ENCODE results near the gene MT3.

DNA sequence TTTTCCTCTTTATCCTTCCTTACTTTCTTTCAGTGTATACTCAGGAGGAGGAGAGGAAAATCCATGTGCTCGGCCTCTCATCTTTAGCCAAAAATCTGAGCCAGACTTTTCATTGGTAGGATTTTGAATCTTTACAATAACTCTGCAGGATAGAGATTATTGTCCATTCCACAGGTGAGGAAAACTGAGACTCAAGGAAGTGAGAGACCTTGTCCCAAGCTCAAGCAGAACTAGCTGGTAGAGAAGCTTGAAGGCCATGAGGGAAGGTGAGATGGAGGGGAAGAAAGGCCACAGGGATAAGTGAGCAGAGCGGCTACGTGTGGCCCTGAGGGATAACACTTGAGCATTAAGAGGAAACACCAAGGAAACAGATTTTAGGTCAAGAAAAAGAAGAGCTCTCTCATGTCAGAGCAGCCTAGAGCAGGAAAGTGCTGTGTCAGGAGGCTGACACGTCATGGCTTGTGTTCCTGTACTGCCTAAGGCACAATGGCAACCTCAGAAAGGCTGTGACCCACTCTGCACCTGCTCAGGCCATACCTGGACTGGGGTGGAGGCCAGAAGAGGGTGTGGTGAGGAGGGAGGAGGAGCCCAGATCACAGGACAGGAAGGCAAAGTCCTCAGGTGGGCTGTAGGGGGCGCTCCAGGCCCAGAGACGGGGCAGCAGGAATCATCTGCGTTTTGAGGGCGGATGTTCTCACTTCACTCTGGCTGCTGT lies 12.6 kb upstream of the MT3 start:
- TF ChIP-seq CTCF (IDR thresholded peaks at IDR 0.05; ENCODE audit: low read depth, low read length) (peak; percentile 92), EZH2phosphoT487 (IDR thresholded peaks at IDR 0.05; ENCODE audit: low read depth) (no peak)

All from OCI-LY3 (cell line).